Trophoblast cell (in vitro differentiated cells and primary cell): ENCODE results near the gene MRTO4.
"Not testable (repeated sequence)": the region's sequence is repeated elsewhere in the genome, so short reads cannot be mapped to it uniquely, and the experiment has no call there.

ENCODE experiments used
- DNase-seq, 2 donors: peaks; one replicate each; pipeline ENCODE4 v3.0.0-alpha.2; 2016
- H2AFZ ChIP-seq: 2 replicates; pipeline ENCODE4 v1.6.1; 2013; ENCODE audit warnings: low read length, moderate library complexity, mild to moderate bottlenecking; ENCODE audit not compliant: insufficient read depth, poor library complexity
- H2AK5ac ChIP-seq: 2 replicates; pipeline ENCODE4 v1.6.1; 2013; ENCODE audit warnings: mild to moderate bottlenecking, low read length
- H2BK120ac ChIP-seq: 2 replicates; pipeline ENCODE4 v1.6.1; 2013; ENCODE audit warnings: low read length, mild to moderate bottlenecking, moderate library complexity; ENCODE audit not compliant: insufficient read depth, poor library complexity
- H2BK12ac ChIP-seq: 2 replicates; pipeline ENCODE4 v1.6.1; 2013; ENCODE audit warnings: mild to moderate bottlenecking, low read length, moderate library complexity
- H2BK5ac ChIP-seq: 2 replicates; pipeline ENCODE4 v1.6.1; 2013; ENCODE audit warnings: low read length, low read depth, moderate library complexity, mild to moderate bottlenecking; ENCODE audit not compliant: poor library complexity
- H3K14ac ChIP-seq: 2 replicates; pipeline ENCODE4 v1.6.1; 2013; ENCODE audit warnings: mild to moderate bottlenecking, low read length
- H3K18ac ChIP-seq: 2 replicates; pipeline ENCODE4 v1.6.1; 2013; ENCODE audit warnings: mild to moderate bottlenecking, low read length
- H3K23ac ChIP-seq: 2 replicates; pipeline ENCODE4 v1.6.1; 2013; ENCODE audit warnings: low read length
- H3K27ac ChIP-seq: 2 replicates; pipeline ENCODE4 v1.5.1; 2013; ENCODE audit warnings: low read depth, mild to moderate bottlenecking, inconsistent platforms, low read length, moderate library complexity
- H3K27me3 ChIP-seq: 2 replicates; pipeline ENCODE4 v1.6.1; 2013; ENCODE audit warnings: inconsistent platforms, mild to moderate bottlenecking, low read length, moderate library complexity; ENCODE audit not compliant: insufficient read depth
- H3K36me3 ChIP-seq, 2 experiments: 1 replicate in 1 of 2; 2 replicates in 1 of 2; pipeline ENCODE4 v1.6.1; 2013; ENCODE audit warnings: low read length in 2 of 2, mild to moderate bottlenecking in 2 of 2, moderate library complexity in 1 of 2; ENCODE audit not compliant: insufficient read depth in 2 of 2, control insufficient read depth in 1 of 2
- H3K4ac ChIP-seq: 2 replicates; pipeline ENCODE4 v1.6.1; 2013; ENCODE audit warnings: low read depth, mild to moderate bottlenecking, low read length, moderate library complexity
- H3K4me1 ChIP-seq, 2 experiments: 1 replicate in 1 of 2; 2 replicates in 1 of 2; pipeline ENCODE4 v1.6.1; 2013; ENCODE audit warnings: low read length in 2 of 2, mild to moderate bottlenecking in 2 of 2, moderate library complexity in 1 of 2; ENCODE audit not compliant: insufficient read depth in 2 of 2, control insufficient read depth in 1 of 2
- H3K4me2 ChIP-seq: 2 replicates; pipeline ENCODE4 v1.6.1; 2013; ENCODE audit warnings: inconsistent platforms, mild to moderate bottlenecking, low read length, moderate library complexity
- H3K4me3 ChIP-seq: 2 replicates; pipeline ENCODE4 v1.5.1; 2013; ENCODE audit warnings: mild to moderate bottlenecking, low read depth, low read length, inconsistent platforms
- H3K79me1 ChIP-seq: one replicate; pipeline ENCODE4 v1.6.1; 2013; ENCODE audit warnings: low read length
- H3K79me2 ChIP-seq: 2 replicates; pipeline ENCODE4 v1.6.1; 2013; ENCODE audit warnings: low read length, mild to moderate bottlenecking; ENCODE audit not compliant: control insufficient read depth, insufficient read depth, poor library complexity
- H3K9ac ChIP-seq: 2 replicates; pipeline ENCODE4 v1.6.1; 2013; ENCODE audit warnings: mild to moderate bottlenecking, low read length
- H3K9me3 ChIP-seq: 2 replicates; pipeline ENCODE4 v1.6.1; 2013; ENCODE audit warnings: low read depth, mild to moderate bottlenecking, control low read depth, inconsistent platforms, low read length; ENCODE audit not compliant: insufficient read depth
- H4K12ac ChIP-seq: 2 replicates; pipeline ENCODE4 v1.6.1; 2013; ENCODE audit warnings: low read depth, mild to moderate bottlenecking, low read length, moderate library complexity
- H4K8ac ChIP-seq: 2 replicates; pipeline ENCODE4 v1.6.1; 2013; ENCODE audit warnings: low read depth, mild to moderate bottlenecking, low read length, moderate library complexity
- H4K91ac ChIP-seq: one replicate; pipeline ENCODE4 v1.6.1; 2013; ENCODE audit warnings: low read depth, mild to moderate bottlenecking, low read length, moderate library complexity
- WGBS: extraction: QIAGEN DNeasy Blood & Tissue Kit; methylation state at CpG from one replicate; pipeline ENCODE4 v1.1.7; 2013; ENCODE audit warnings: missing lambda C conversion rate; ENCODE audit not compliant: insufficient read length, insufficient coverage; ENCODE audit errors: extremely low coverage; 5-methylcytosine and 5-hydroxymethylcytosine counted together

The MRTO4 gene

DNA sequence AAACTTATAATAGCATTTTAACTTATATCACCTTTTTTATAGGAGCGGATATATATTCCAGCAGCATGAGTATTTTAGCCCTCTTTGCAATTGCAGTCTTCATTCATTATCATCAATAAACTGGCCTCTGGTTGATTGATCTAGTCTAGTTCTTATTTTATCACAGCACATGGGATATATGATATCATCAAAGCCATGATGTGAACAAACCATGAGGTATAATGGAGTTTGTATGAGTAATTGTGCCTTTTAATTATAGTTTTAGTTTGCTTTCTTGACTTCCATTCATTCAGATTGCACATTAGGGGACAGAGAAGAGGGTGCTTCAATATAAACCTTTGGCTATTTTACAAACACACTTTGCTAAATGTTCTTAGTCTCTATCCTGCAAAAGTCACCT, 38.0 kb upstream of the MRTO4 start:
- Histone ChIP-seq H2AK5ac (no peak overlapping the region), H2AFZ (no peak overlapping the region), H3K9me3 (no peaks in the 10 kb centered on the region), H3K27me3 (no peaks in the 10 kb centered on the region), H3K4ac (no peak overlapping the region), H3K14ac (no peak overlapping the region), H3K79me1 (peaks cover 13% of the 10 kb centered on the region), H3K18ac (no peak overlapping the region), H3K4me2 (no peak overlapping the region), H3K23ac (no peak overlapping the region), H3K36me3 (peaks cover 6 to 7% of the 10 kb centered on the region in 2 experiments), H4K91ac (no peak overlapping the region), H3K27ac (no peak overlapping the region), H3K4me3 (no peak overlapping the region), H4K12ac (no peak overlapping the region), H3K79me2 (peaks cover 12% of the 10 kb centered on the region), H2BK120ac (no peak overlapping the region), H3K4me1 (peaks cover 3 to 4% of the 10 kb centered on the region in 2 experiments), H3K9ac (no peak overlapping the region), H4K8ac (no peak overlapping the region), H2BK5ac (no peak overlapping the region), H2BK12ac (no peak overlapping the region)
- no CpG with 5 or more reads among the region's 1 CpG for WGBS
- DNase-seq: no peak

DNA sequence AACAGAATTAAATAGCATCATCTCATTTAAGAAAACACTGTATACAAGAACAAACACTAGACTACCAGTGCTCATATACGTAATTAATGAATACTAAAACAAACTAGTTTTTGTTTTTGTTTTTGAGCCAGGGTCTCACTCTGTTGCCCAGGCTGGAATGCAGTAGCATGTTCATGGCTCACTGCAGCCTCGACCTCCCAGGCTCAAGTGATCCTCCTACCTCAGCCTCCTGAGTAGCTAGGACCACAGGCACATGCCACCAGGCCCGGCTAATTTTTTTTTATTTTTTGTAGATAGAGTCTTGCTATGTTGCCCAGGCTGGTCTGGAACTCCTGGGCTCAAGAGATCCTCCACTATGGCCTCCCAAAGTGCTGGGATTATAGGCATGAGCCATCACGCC, 35.0 kb upstream of the MRTO4 start:
- not testable (repeated sequence) for DNase-seq

DNA sequence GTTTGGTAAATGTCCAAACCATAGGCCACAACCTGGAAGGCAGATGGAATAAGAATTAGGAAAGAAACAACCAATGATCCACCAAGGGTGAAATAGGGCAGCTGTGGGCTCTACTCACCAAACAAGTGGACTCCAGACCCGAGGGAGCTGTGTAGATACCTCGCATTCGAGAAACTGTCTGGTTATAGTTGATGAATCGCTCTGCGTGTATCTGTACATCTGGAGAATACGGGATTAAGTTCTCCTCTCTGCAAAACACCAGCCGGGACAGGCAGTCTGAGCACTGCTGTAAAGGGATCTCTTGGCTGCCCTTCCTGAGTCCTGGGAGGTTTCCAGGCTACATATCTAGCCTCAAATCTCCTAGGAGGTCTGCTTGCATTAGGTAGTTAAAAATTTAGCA, 32.2 kb upstream of the MRTO4 start:
- Histone ChIP-seq H3K4me1 (no peaks in the 10 kb centered on the region), H3K27me3 (no peaks in the 10 kb centered on the region), H3K9ac (no peak overlapping the region), H3K4me2 (no peak overlapping the region), H2AK5ac (no peak overlapping the region), H2BK12ac (no peak overlapping the region), H2BK5ac (no peak overlapping the region), H4K91ac (no peak overlapping the region), H3K18ac (no peak overlapping the region), H3K9me3 (no peaks in the 10 kb centered on the region), H3K36me3 (peaks cover 39 to 60% of the 10 kb centered on the region in 2 experiments), H3K4ac (no peak overlapping the region), H3K27ac (no peak overlapping the region), H3K4me3 (no peak overlapping the region), H4K12ac (no peak overlapping the region), H3K14ac (no peak overlapping the region), H3K79me2 (no peaks in the 10 kb centered on the region), H3K79me1 (no peaks in the 10 kb centered on the region), H2AFZ (no peak overlapping the region), H4K8ac (no peak overlapping the region), H3K23ac (no peak overlapping the region), H2BK120ac (no peak overlapping the region)
- no CpG with 5 or more reads among the region's 7 CpGs for WGBS
- no peak for DNase-seq

More for the DNA sequence above, 35.0 kb upstream of the MRTO4 start:
- not testable (repeated sequence) for H3K18ac ChIP-seq, H3K27ac ChIP-seq, H4K12ac ChIP-seq, H2BK5ac ChIP-seq, H3K14ac ChIP-seq, H3K27me3 ChIP-seq, H3K4me1 ChIP-seq, H3K4ac ChIP-seq, H3K9ac ChIP-seq, H3K4me2 ChIP-seq, H2AFZ ChIP-seq, H3K79me2 ChIP-seq, H4K8ac ChIP-seq, H2BK120ac ChIP-seq, H3K79me1 ChIP-seq, H4K91ac ChIP-seq, H3K9me3 ChIP-seq, H3K4me3 ChIP-seq, H2BK12ac ChIP-seq, H2AK5ac ChIP-seq, H3K23ac ChIP-seq
- H3K36me3 ChIP-seq: peaks cover 19 to 33% of the 10 kb centered on the region in 2 experiments
- no CpG with 5 or more reads among the region's 4 CpGs for WGBS

DNA sequence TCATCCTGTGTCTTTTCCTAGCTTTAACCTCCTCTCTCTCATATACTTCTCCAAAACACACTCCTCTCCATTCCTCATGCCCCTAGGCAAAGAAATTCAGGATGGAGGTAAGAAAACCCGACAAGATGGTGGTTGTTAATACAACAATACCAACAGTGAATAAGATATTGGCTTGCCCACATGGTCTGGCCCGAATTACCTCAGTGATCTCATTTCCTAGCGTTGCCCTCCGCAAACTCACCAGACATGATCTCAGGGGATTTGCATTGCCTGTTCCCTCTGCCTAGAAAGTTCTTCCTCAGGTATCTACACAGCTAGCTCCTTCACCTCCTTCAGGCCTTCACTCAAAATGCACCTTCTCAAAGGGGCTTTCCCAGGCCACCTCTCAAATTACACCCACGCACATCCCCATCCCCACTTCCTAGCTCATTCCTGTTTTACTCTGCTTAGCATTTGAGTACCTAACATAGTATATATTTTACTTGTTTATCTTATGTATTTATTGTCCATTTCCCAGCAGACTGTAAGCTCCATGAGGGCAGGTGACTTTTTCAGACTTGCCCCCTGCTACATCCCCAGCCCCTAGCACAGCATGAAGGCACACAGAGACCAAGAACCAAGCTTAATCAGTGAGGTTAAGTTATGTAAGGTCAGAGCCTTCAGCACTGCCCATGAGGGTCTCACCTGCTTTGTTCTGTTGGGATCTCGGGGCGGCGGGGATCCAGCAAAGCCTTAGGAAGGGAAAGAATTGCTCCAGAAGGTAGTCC, 31.3 kb upstream of the MRTO4 start:
- no peak for DNase-seq
- no peak overlapping the region for H3K18ac ChIP-seq
- no peak overlapping the region for H4K91ac ChIP-seq
- no CpG with 5 or more reads among the region's 8 CpGs for WGBS
- no peaks in the 10 kb centered on the region for H3K79me2 ChIP-seq
- no peak overlapping the region for H3K4me3 ChIP-seq
- no peak overlapping the region for H3K4me2 ChIP-seq
- no peak overlapping the region for H4K8ac ChIP-seq
- H4K12ac ChIP-seq: no peak overlapping the region
- no peaks in the 10 kb centered on the region for H3K9me3 ChIP-seq
- peaks cover 46 to 66% of the 10 kb centered on the region in 2 experiments for H3K36me3 ChIP-seq
- no peaks in the 10 kb centered on the region for H3K4me1 ChIP-seq
- no peak overlapping the region for H3K27ac ChIP-seq
- H3K14ac ChIP-seq: no peak overlapping the region
- no peak overlapping the region for H2BK12ac ChIP-seq
- no peak overlapping the region for H3K9ac ChIP-seq
- H2AFZ ChIP-seq: no peak overlapping the region
- no peak overlapping the region for H2BK5ac ChIP-seq
- H2AK5ac ChIP-seq: no peak overlapping the region
- no peaks in the 10 kb centered on the region for H3K27me3 ChIP-seq
- H2BK120ac ChIP-seq: no peak overlapping the region
- no peak overlapping the region for H3K4ac ChIP-seq
- no peaks in the 10 kb centered on the region for H3K79me1 ChIP-seq
- H3K23ac ChIP-seq: no peak overlapping the region
